Rectal smooth muscle tissue (tissue), 1 donor: Measurements from ENCODE around the gene DEF6.
A peak's percentile ranks its signal among the peaks of the same experiment; 100 is the strongest.
"Not testable (repeated sequence)": the region's sequence is repeated elsewhere in the genome, so short reads cannot be mapped to it uniquely, and the experiment has no call there.

ENCODE experiments used
- H3K27ac ChIP-seq: one replicate; pipeline ENCODE4 v1.7.0; 2013; ENCODE audit warnings: low read depth, low read length, inconsistent platforms
- H3K27me3 ChIP-seq: one replicate; pipeline ENCODE4 v1.7.0; 2013; ENCODE audit warnings: low read length; ENCODE audit not compliant: control insufficient read depth, insufficient read depth
- H3K36me3 ChIP-seq: one replicate; pipeline ENCODE4 v1.7.0; 2013; ENCODE audit warnings: low read length; ENCODE audit not compliant: control insufficient read depth, insufficient read depth
- H3K4me1 ChIP-seq: one replicate; pipeline ENCODE4 v1.7.0; 2013; ENCODE audit warnings: low read length; ENCODE audit not compliant: control insufficient read depth, insufficient read depth
- H3K4me3 ChIP-seq: one replicate; pipeline ENCODE4 v1.7.0; 2013; ENCODE audit warnings: low read length
- H3K9ac ChIP-seq: one replicate; pipeline ENCODE4 v1.7.0; 2013; ENCODE audit warnings: low read length

DEF6 gene

DNA sequence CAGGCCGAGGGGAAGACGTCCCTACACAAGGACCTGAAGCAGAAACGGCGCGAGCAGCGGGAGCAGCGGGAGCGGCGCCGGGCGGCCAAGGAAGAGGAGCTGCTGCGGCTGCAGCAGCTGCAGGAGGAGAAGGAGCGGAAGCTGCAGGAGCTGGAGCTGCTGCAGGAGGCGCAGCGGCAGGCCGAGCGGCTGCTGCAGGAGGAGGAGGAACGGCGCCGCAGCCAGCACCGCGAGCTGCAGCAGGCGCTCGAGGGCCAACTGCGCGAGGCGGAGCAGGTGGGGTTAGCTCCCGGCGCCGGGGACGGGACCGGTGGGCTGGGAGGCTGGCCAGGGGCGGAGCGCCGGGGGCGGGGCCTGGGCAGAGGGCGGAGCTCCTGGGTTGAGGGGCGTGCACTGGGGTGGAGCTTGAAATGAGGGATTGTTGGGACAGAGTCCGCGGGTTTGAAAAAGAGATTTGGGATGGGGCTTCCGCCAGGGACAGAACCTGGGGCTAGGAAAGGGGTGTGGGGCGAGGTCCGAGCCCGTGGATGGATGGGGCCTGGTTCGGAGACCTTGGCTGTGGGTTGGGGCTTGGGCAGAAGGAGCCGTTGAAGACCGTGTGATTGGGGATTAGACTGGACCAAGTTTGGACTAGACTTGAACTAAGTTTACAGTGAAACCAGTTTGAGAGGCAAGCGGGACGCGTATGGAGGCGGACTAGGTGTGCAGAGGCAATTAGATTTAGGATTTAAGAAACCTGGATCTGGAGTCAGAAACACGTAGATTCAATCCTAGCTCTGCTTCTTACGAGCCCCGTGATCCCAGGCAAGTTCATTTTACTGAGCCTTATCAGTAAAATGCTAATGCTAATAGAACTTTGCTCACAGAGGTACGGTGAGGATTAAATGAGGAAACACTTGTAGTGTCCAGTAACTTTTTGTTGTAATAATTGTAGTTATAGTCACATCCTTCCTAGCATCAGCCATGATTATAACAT, 20.9 kb downstream of the DEF6 start:
- H3K9ac ChIP-seq = no peak overlapping the region
- H3K27ac ChIP-seq = peak overlapping the region; percentile 36
- H3K27me3 ChIP-seq = no peaks in the 10 kb centered on the region
- H3K4me1 ChIP-seq = peaks cover 3% of the 10 kb centered on the region
- H3K4me3 ChIP-seq = peak overlapping the region; percentile 69
- H3K36me3 ChIP-seq = peaks cover 7% of the 10 kb centered on the region

DNA sequence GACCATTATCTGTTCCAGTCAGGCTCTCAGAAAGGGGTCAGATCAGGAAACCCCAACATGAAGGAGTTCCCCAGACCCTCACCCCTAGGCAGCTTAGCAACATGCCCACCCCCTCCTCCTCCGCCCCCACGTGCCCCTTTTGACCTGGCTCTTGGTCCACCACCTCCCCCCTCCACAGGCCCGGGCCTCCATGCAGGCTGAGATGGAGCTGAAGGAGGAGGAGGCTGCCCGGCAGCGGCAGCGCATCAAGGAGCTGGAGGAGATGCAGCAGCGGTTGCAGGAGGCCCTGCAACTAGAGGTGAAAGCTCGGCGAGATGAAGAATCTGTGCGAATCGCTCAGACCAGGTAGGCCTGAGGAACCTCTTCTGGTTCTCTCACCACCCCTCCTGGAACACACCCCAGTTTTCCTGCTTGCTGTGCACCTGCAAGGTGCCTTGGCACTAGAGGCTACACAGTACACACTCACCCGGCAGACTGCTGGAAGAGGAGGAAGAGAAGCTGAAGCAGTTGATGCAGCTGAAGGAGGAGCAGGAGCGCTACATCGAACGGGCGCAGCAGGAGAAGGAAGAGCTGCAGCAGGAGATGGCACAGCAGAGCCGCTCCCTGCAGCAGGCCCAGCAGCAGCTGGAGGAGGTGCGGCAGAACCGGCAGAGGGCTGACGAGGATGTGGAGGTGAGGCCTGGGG, 21.9 kb downstream of the DEF6 start:
- Histone ChIP-seq H3K27ac (no peak overlapping the region), H3K36me3 (peaks cover 7% of the 10 kb centered on the region), H3K9ac (no peak overlapping the region), H3K27me3 (no peaks in the 10 kb centered on the region), H3K4me1 (peaks cover 3% of the 10 kb centered on the region), H3K4me3 (no peak overlapping the region)

DNA sequence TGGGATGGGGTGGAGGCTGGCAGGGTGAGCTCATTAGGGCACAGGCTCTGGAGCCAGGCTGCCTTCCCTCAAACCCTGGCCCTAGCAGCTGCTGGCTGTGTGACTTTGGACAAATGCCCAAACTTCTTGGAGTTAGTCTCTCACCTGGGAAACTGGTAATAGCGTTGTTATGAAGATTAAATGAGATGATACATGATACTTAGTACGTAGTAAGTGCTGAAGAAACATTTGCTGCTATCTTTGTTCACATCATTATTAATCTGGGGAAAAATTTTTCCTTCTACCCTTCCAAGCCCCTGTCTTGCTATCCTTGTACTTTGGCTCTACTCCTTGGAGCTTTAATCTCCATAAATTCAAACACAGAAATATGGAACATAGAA, 22.4 kb downstream of the DEF6 start:
- Histone ChIP-seq H3K4me1 (peaks cover 3% of the 10 kb centered on the region), H3K9ac (no peak overlapping the region), H3K36me3 (peaks cover 7% of the 10 kb centered on the region), H3K27ac (no peak overlapping the region), H3K27me3 (no peaks in the 10 kb centered on the region), H3K4me3 (no peak overlapping the region)

DNA sequence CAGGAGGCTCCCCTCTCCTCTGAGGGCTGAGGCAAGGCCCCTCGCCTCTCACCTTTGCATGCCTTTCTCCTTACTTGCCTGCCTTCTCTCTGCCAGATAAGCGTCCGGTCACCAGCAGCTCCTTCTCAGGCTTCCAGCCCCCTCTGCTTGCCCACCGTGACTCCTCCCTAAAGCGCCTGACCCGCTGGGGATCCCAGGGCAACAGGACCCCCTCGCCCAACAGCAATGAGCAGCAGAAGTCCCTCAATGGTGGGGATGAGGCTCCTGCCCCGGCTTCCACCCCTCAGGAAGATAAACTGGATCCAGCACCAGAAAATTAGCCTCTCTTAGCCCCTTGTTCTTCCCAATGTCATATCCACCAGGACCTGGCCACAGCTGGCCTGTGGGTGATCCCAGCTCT, 23.5 kb downstream of the DEF6 start:
- no peaks in the 10 kb centered on the region for H3K27me3 ChIP-seq
- H3K4me3 ChIP-seq = no peak overlapping the region
- H3K9ac ChIP-seq = no peak overlapping the region
- H3K4me1 ChIP-seq = peaks cover 3% of the 10 kb centered on the region
- H3K27ac ChIP-seq = no peak overlapping the region
- peaks cover 7% of the 10 kb centered on the region for H3K36me3 ChIP-seq

DNA sequence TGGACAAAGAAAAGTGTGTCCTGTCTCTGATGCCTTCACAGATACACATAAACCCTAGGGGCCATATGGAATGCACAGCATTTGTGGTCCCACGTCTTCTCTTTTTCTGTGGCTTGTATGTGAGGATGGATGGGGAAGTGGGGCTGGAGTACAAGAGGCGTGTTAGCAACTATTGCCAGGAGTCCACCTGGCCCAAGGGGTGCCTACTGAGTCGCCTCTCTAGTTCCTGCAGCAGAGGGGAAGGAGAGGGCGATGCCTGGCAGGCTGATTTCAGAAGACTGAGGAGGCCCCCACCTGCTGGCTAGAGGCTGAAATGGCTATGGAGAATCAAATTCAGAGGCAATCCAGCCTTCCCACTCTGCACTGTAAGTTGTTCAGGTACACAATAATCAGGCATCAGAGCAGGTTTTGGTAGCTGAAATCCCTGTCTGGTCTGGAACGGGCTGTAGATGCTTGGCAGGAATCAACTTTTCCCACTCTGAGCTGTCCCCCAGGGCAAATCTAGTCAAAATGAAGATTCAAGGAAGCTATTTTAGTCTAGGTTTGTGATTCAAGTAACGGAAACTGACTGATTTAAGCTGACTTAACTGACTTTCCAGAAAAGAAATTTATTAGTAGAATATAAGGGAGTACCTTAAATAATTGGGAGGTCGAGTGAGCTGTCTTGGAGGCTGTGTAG, 29.9 kb downstream of the DEF6 start:
- Histone ChIP-seq H3K36me3 (no peaks in the 10 kb centered on the region), H3K27me3 (no peaks in the 10 kb centered on the region), H3K4me3 (no peak overlapping the region), H3K9ac (no peak overlapping the region), H3K27ac (no peak overlapping the region), H3K4me1 (no peaks in the 10 kb centered on the region)

DNA sequence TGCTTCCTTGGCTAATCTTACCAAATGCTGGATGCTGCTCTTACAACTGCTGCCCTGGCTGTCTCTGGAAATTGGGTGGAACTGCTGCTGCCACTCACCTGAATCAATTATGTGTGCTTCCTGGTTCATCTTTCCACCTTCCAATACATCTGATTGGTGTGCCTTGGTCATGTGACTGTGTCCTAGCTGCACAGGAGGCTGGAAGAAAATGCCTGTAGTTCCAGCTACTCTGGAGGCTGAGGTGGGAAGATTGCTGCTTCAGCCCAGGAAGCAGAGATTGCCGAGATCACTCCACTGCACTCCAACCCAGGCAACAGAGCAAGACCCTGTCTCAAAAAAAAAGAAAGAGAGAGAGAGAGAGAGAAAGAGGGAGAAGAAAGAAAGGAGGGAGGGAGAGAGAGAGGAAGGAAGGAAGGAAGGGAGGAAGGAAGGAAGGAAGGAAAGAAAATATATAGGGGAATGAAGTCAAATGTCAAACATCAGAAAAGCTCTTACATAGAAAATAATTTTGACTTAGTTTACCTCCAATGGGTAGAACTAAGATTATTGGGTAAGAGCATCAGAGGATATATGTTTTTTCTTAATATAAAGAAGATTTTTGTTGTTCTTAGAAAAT, 30.6 kb downstream of the DEF6 start:
- Histone ChIP-seq H3K36me3 (no peaks in the 10 kb centered on the region), H3K27ac (no peak overlapping the region), H3K4me1 (no peaks in the 10 kb centered on the region), H3K4me3 (no peak overlapping the region), H3K9ac (no peak overlapping the region), H3K27me3 (no peaks in the 10 kb centered on the region)

DNA sequence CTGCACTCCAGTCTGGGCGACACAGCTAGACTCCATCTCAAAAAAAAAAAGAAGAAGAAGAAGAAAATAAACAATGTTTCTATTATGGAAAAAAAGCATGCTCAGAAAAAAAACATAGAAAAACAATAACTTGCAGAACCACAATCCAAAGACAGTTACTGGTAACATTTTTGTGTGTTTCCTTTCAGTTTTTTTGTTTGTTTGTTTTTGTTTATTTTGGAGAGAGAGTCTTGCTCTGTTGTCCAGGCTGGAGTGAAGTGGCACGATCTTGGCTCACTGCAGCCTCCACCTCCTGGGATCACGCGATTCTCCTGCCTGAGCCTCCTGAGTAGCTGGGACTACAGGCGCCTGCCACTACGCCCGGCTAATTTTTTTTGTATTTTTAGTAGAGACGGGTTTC, 31.3 kb downstream of the DEF6 start:
- not testable (repeated sequence) for H3K27me3 ChIP-seq, H3K4me3 ChIP-seq, H3K27ac ChIP-seq, H3K9ac ChIP-seq, H3K4me1 ChIP-seq, H3K36me3 ChIP-seq

DNA sequence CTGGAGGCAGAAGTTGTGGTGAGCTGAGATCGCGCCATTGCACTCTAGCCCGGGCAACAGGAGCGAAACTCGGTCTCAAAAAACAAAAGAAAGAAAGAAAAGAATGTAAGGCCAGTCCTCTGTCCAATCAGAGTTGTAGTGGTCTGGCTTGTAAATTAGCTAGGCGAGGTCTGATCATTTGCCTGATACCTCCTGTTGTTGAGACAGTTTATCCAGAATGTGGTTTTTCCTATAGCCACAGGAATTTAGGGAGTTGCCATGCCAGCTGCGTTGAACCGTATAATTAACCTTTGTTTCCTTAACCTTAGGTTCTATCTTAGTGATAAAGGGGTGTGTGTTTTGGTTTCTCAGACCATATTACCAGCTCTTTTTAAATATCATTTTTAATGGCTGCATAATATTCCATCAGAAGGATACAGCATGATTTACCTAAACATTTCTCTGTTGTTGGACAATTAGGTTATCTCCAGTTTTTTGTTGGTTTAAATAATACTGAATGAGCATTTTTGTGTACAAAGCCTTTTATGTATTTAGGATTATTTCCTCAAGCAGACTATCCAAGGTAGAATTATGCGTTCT, 33.0 kb downstream of the DEF6 start:
- H3K27ac ChIP-seq = no peak overlapping the region
- no peaks in the 10 kb centered on the region for H3K4me1 ChIP-seq
- H3K4me3 ChIP-seq = no peak overlapping the region
- no peaks in the 10 kb centered on the region for H3K36me3 ChIP-seq
- H3K9ac ChIP-seq = no peak overlapping the region
- H3K27me3 ChIP-seq = no peaks in the 10 kb centered on the region

DNA sequence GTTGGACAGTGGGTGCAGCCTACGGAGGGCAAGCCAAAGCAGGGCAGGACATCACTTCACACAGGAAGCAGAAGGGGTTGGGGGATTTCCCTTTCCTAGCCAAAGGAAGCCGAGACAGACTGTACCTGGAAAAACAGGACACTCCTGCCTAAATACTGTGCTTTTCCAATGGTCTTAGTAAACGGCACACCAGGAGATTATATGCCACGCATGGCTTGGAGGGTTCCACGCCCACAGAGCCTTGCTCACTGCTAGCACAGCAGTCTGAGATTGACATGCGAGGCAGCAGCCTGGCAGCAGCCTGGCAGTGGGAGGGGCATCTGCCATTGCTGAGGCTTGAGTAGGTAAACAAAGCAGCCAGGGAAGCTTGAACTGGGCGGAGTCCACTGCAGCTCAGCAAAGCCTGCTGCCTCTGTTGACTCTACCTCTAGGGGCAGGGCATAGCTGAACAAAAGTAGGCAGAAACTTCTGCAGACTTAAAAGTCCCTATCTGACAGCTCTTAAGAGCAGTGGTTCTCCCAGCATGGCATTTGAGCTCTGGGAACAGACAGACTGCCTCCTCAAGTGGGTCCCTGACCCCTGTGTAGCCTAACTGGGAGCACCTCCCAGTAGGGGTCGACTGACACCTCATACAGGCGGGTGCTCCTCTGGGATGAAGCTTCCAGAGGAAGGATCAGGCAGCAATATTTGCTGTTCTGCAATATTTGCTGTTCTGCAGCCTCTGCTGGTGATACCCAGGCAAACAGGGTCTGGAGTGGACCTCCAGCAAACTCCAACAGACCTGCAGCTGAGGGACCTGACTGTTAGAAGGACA, 34.7 kb downstream of the DEF6 start:
- H3K27ac ChIP-seq, H3K36me3 ChIP-seq, H3K4me1 ChIP-seq, H3K4me3 ChIP-seq, H3K9ac ChIP-seq, H3K27me3 ChIP-seq: not testable (repeated sequence)

DNA sequence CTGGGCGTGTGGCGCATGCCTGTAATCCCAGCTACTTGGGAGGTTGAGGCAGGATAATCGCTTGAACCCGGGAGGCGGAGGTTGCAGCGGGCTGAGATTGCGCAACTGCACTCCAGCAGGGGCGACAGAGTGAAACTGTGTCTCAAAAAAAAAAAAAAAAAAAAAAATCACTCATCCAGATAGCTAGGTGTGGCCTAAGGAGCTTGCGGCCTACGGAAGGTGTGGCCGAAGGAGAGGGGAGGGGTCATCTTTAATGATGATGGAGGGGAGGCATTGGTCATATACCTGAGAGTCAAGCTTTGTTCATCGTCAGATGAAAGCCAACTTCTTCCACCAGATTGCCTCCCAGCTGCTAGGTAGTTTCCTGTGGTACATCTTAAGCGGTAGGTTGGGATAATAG, 43.9 kb downstream of the DEF6 start:
- Histone ChIP-seq H3K27me3 (no peaks in the 10 kb centered on the region), H3K4me1 (peaks cover 11% of the 10 kb centered on the region), H3K27ac (no peak overlapping the region), H3K4me3 (no peak overlapping the region), H3K9ac (no peak overlapping the region), H3K36me3 (peaks cover 8% of the 10 kb centered on the region)

DNA sequence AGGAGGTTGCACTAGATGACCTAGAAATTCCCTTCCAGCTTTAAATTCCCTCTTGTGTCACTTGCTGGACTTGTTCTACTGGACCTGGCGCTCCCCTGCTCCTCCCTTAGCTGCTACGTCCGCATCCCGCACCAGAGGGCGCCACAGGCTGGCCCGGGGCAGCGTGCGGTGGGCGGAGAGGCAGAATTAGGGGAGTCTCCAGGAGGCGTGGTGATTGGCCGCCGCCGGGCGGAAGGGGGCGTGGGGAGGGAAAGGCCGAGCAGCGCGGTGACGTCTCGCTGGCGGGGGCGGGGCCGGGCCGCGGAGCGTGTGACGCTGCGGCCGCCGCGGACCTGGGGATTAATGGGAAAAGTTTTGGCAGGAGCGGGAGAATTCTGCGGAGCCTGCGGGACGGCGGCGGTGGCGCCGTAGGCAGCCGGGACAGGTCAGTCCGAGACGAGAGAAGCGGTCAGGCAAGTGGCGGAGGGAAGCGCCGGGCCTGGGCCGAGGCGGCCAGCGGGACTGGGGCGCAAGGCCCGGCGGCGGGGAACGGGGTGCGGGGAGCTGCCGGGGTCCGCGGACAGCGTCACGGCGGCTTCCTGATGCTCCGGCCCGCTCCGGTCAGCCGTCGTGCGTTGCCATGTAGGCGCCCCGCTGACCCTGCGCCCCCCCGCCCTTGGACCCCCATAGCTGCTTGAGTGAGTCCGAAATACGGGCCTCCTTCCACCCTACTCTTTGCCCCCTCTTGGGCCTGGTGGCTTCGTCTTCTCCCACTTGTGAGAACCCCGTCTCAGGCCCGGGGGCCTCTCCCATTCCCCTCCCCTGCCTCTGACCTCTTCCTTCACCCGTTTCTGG, 44.9 kb downstream of the DEF6 start, which contains the start of gene PPARD:
PPARD (plus strand) TSS at position 301 of the 834 bp plus-strand sequence. CDS start 68,530 bp downstream, outside the sequence.
- peaks cover 11% of the 10 kb centered on the region for H3K4me1 ChIP-seq
- H3K27me3 ChIP-seq = no peaks in the 10 kb centered on the region
- H3K9ac ChIP-seq = peak within 1 kb of the TSS; percentile 50
- H3K4me3 ChIP-seq = peak within 1 kb of the TSS; percentile 97
- H3K36me3 ChIP-seq = peaks cover 10% of the 10 kb centered on the region
- H3K27ac ChIP-seq = peak within 1 kb of the TSS; percentile 84
